ENCODE results near the gene TRMT2B.

DNA sequence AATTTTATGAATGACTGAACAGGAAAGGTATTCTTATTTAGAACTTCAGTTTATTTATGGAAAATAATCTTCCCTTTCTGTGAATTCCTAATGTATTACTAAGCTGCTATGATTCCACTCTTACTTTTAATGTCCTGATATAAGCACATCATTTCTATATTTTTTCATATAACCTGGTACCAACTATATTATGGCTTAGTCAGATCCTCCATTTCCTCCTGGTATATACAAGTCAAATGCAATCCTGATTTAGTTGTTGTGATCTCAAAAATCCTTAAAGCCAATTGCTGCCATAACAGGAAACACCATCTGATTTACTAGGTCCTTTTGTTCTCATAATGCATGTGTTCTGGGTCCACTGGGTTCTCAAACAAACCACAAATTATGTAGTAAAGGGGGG lies 26.8 kb downstream of the TRMT2B start:
- TF ChIP-seq CTCF (IDR thresholded peaks at IDR 0.05) (no peak), POLR2A (IDR thresholded peaks at IDR 0.05) (no peak), POLR2AphosphoS5 (IDR thresholded peaks at IDR 0.05) (no peak), EP300 (IDR thresholded peaks at IDR 0.05) (no peak)
